Measurements from ENCODE around the gene CTNNA2.

GRCh38 chr2:80638783-80639182 lies 1125.9 kb downstream of the CTNNA2 start:
- no peak for TF ChIP-seq POLR2A (IDR thresholded peaks at IDR 0.05)
- no peak for TF ChIP-seq CTCF (IDR thresholded peaks at IDR 0.05)
